NCI-H146 (cell line): ENCODE measurements around the gene ACAA1.
"Not testable (repeated sequence)": the region's sequence is repeated elsewhere in the genome, so short reads cannot be mapped to it uniquely, and the experiment has no call there.

Source experiments
- DNase-seq: peaks from one replicate; lab custom pipeline; 2025; lab: John Stamatoyannopoulos, UW

Gene ACAA1

GRCh38 chr3:38154033-38154494 is 17.1 kb upstream of the ACAA1 start:
- DNase-seq, result no peak

DNA sequence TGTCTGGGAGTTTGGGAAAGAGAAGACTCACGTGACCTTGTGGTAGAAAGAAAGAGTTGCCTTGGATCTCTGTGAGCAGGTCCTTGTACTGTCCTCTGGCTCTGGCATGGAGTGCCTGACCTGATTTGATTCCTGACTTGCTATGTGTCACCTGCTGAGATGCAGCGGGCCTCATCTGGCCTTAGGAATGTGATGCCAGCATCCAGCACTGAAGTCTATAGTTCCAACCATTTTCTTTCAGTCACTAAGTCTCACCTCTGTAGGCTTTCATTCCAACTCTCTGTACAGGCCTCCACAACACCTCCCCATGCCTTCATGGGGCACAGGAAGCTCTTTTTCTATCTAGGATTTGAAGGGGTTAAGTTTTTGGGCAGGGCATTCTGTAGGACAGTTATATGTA is 16.3 kb upstream of the ACAA1 start:
- no peak for DNase-seq

DNA sequence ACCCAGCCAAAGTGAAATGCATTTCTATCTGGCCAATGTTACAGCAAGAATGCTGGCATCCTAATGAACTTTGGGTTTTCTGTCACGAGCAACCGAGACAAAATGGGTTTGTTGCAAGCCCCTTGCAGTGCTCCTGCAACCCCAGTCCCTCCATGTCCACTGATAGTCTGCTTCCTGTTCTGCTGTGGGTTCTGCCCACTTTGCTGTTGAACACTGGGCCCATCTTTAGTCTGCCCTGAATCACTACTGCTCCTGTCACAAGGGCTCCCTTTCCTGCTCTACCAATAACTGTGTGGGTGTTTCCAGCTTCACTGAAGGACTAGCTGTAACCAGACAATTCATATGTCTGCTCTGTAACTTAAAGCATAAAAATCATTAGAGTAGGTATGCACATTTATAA is 15.7 kb upstream of the ACAA1 start:
- no peak for DNase-seq

DNA sequence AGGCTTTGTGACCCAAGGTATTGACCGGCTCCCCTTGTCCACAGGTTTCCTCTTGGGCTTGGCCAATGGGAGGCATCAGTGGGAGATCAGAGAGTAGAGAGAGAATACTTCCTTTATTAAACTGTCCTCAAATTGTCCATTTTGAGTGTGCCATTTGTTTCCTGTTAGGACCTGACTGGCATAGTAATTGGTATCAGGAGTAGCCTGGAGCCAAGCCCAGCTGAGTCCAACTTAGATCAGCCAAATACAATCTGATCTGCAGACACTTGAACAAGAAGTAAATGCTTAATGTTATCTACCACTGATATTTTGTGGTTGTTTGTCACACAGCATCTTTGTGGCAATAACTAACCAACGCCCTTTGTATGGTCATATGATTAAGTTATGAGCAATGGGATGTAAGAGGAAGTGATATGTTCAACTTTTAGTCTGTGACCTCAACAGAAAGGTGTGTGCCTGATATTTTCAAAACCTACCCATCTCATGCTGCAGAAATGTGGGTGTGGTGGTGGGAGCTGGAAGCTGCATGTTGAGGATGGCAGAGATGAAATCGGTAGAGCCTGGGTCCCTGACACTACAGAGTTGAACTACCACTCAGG is 14.8 kb upstream of the ACAA1 start:
- DNase-seq, result no peak

GRCh38 chr3:38150780-38151528 is 14.0 kb upstream of the ACAA1 start:
- DNase-seq, result no peak

DNA sequence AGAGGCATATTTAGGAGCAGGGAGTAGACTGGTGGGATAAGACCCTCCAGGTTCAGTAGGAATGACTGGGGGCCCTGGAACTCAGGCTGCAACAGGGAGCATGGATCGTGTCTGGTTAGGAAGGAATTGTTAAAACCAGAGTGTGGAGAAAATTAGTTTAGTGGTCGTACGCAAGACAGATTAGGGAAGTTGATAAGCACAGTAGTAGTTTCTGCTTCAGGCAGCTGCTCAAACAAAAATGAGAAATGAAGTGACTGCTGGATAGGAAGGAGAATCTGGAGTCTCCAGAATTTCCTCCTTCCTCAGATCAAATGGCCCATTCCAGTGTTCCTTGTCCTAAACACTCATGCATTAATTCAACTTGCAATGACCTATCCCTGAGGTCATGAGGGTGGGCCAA is 12.8 kb upstream of the ACAA1 start:
- DNase-seq, result no peak

GRCh38 chr3:38148311-38148882 is 11.5 kb upstream of the ACAA1 start:
- DNase-seq, result no peak

DNA sequence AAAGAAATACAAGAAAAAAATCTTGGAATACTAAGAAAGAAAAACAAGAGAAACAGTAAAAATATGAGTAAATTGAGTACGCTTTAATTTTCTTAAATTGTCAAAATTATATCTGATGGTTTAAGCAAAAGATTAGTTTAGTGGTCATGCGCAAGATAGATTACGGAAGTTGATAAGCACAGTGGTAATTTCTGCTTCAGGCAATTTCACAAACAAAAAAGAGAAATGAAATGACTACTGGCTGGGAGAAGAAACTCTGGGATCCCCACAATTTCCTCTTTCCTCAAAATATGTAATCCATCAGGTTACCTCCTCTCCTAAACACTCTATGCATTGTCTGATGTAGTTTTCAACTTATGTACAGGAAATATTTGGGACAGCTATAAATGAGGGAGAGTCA is 10.5 kb upstream of the ACAA1 start:
- DNase-seq, result no peak

- DNase-seq, result no peak
Observed at GRCh38 chr3:38146504-38146903, 9.6 kb upstream of the ACAA1 start.

DNA sequence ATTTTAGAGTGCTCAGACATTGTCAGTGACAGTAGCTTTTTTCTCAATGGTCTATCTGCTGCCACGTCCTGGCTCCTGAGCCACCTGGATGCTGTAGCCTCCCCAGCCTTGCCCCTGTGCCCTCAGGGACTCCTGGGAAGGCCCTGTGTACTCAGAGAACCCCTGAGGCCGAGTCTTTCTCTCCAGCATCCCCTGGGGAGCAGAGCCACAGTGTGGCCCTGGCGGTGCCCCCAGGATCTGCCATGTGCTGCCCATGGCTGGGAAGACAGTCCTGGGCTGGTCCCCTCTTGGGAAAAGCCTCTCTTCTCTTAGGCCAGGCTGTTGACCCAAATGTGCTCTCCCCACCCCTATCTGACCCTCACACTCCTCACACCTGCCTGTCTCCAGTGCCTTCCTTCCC is 6.6 kb upstream of the ACAA1 start:
- no peak for DNase-seq

GRCh38 chr3:38142959-38143358 is 6.0 kb upstream of the ACAA1 start:
- no peak for DNase-seq

DNA sequence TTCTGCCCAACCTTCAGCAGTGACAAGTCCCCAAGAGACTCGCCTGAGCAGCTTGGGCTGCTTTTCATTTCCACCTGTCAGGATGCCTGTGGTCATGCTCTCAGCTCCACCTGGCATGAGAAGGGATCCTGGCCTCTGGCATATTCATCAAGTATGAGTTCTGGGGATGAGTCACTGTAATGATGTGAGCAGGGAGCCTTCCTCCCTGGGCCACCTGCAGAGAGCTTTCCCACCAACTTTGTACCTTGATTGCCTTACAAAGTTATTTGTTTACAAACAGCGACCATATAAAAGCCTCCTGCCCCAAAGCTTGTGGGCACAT is 5.0 kb upstream of the ACAA1 start:
- no peak for DNase-seq

GRCh38 chr3:38141173-38141951 is 4.4 kb upstream of the ACAA1 start:
- DNase-seq, result no peak

DNA sequence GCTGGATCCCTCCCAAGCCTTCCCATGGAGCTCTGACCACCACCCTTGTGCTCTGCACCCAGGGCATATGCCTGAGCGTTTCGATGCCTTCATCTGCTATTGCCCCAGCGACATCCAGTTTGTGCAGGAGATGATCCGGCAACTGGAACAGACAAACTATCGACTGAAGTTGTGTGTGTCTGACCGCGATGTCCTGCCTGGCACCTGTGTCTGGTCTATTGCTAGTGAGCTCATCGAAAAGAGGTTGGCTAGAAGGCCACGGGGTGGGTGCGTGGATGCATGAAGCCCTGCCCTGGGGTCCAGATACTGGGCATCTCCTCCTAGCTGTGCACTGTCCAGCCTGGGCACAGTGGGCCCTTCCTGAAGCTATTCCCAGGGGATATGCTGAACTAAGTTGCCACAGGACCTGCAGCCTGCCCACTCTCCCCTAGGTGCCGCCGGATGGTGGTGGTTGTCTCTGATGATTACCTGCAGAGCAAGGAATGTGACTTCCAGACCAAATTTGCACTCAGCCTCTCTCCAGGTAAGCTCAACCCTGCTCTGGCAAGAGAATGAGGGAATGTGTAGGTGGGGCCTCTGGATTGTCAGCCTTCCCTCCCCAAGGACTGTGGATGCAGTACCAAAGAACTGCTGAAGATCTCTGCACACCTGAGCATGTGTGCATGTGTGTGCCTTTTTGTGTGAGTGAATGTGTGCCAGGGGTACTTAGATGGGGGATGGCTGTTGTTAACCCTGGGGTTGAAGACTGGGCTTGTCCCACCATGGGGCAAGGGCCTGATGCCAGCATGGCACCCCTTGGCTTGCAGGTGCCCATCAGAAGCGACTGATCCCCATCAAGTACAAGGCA is 3.6 kb upstream of the ACAA1 start:
- DNase-seq, result no peak

DNA sequence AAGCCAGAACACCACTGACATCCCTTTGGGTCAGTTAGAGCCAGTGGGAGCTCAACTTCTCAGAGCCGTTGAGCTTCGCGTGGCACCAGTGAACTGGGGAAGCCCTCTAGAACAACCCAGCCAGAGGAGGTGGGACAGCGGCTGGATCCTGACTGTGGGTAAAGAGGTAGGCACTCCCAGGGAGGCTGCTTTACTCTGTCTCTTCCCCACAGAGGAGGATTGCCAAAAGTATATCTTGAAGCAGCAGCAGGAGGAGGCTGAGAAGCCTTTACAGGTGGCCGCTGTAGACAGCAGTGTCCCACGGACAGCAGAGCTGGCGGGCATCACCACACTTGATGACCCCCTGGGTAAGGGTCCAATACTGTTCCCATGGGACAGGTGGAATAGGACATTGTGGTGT is 2.7 kb upstream of the ACAA1 start:
- no peak for DNase-seq

- no peak for DNase-seq
Observed at GRCh38 chr3:38139191-38139590, 2.3 kb upstream of the ACAA1 start.

- DNase-seq, result peak; percentile 69
Observed at GRCh38 chr3:38138349-38139190, 1.6 kb upstream of the ACAA1 start, which contains the start of gene MYD88. Gene MYD88, plus strand, starts transcription at chr3:38138661. Its CDS starts 40 bp downstream, at chr3:38138701.

DNA sequence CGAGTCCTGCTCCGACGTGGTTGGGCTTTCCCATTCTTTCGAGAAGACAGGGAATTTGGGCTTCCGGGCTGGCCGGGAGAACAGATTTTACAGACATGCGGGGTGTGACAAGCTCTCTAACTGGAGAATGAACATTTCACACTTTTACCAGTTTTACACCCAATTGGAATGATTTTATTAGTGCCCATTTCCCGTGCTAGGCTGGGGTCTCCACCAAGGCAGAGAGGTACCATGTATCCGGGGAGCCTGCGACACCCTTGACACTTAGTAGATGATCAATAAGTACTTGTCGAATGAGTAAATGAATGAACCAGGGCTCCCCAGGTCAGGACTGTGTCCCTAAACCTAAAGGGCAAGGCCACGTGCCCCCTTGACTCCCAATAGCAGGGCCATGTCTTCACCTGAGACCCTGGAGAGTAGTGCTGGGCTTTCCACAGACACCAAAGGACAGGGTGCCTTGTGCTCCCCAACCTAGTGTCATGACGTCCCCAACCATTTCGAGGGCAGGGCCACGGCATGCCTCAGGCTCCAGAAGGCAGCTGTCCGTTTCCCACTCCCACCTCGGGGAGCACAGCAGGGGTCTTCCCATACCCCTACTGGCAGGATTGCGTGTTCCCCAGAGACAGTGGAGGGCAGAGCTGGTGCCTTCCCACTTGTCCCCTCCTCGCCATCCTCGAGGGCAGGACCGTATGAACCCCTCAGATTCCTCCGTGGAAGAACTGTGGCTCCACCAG is 855 bp upstream of the ACAA1 start:
- peak; percentile 32 for DNase-seq

DNA sequence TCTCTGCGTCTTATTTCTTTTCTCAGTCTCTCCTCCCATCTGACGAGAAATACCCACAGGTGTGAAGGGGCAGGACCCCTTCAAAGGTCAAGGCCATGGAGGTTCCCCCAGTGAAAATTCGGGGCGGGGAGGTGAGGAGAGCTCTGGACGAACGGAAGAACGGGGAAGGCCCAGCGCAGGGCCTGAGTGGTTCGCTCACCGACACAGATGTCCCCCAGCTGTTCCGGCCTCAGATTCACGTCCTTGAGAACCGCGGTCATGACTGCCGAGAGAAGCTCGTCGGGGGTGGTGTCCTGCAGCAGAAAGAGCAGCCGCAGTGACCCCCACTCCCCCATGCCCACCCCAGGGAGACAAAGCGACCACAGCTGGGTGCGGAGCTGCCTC is 542 bp downstream of the ACAA1 start:
- DNase-seq, result peak; percentile 40

DNA sequence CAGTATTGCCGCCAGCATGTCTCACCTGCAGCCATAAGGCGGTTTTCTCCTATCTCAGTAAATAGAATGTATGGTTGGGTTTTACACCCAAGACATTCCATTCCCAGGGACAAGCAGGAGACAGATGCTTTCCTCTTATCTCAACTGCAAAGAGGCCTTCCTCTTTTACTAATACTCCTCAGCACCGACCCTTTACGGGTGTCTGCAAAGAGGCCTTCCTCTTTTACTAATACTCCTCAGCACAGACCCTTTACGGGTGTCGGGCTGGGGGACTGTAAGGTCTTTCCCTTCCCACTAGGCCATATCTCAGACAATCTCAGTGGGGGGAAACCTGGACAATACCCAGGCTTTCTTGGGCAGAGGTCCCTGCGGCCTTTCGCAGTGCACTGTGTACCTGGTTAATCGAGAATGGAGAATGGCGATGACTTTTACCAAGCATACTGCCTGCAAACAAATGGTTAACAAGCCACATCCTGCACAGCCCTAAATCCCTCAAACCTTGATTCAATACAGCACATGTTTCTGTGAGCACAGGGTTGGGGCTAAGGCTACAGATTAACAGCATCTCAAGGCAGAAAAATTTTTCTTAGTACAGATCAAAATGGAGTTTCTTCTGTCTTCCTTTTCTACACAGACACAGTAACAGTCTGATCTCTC is 1.2 kb downstream of the ACAA1 start:
- not testable (repeated sequence) for DNase-seq
